ENCODE results near the gene TMEM271.

Gene TMEM271

GRCh38 chr4:537436-538264 is 38.4 kb downstream of the TMEM271 start:
- H3K27ac ChIP-seq (replicated peaks): no peak overlapping the region
- H3K4me3 ChIP-seq (replicated peaks; ENCODE audit: insufficient read depth, low read length): no peak overlapping the region
- DNase-seq (ENCODE audit: low read depth in 1 of 2, low spot score in 1 of 2): no peak
- H3K27me3 ChIP-seq (ENCODE audit: insufficient read depth, poor library complexity, severe bottlenecking): no peaks in the 10 kb centered on the region
- TF ChIP-seq CTCF (IDR thresholded peaks at IDR 0.05; ENCODE audit: insufficient read depth, low read length) (no peak), REST (IDR thresholded peaks at IDR 0.05; ENCODE audit: insufficient replicate concordance, low read depth) (no peak), GABPA (IDR thresholded peaks at IDR 0.05; ENCODE audit: low read depth) (no peak), SPI1 (IDR thresholded peaks at IDR 0.05; ENCODE audit: borderline replicate concordance, low read depth) (no peak), POLR2AphosphoS5 (IDR thresholded peaks at IDR 0.05; ENCODE audit: low read depth) (no peak)

- TF ChIP-seq SPI1 (IDR thresholded peaks at IDR 0.05; ENCODE audit: borderline replicate concordance, low read depth): no peak
- no peak overlapping the region for H3K27ac ChIP-seq (replicated peaks)
- H3K4me3 ChIP-seq (replicated peaks; ENCODE audit: insufficient read depth, low read length): no peak overlapping the region
- DNase-seq (ENCODE audit: low read depth in 1 of 2, low spot score in 1 of 2): no peak
- H3K27me3 ChIP-seq (ENCODE audit: insufficient read depth, poor library complexity, severe bottlenecking): no peaks in the 10 kb centered on the region
These were observed 39.6 kb downstream of the TMEM271 start for GRCh38 chr4:536351-536972.

DNA sequence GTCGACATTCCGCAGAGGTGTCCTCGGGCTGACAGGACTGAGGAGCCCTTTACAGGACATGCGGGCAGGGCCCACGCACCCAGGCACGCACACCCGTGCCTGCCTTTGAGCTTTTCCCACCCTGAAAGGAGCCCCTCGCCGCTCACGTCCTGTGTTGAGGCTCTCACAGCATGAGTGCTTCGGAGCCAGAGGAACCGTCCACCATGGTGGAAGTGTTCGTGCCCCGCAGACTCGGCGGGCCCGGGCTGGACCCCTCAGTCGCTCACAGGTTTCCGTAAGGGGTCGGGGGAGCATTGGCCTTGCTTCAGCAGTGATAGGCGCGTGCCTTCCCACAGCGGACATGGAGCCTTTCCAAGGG is 40.2 kb downstream of the TMEM271 start:
- no peak overlapping the region for H3K4me3 ChIP-seq (replicated peaks; ENCODE audit: insufficient read depth, low read length)
- TF ChIP-seq REST (IDR thresholded peaks at IDR 0.05; ENCODE audit: insufficient replicate concordance, low read depth) (no peak), POLR2AphosphoS5 (IDR thresholded peaks at IDR 0.05; ENCODE audit: low read depth) (no peak), GABPA (IDR thresholded peaks at IDR 0.05; ENCODE audit: low read depth) (no peak), CTCF (IDR thresholded peaks at IDR 0.05; ENCODE audit: insufficient read depth, low read length) (no peak), SPI1 (IDR thresholded peaks at IDR 0.05; ENCODE audit: borderline replicate concordance, low read depth) (no peak)
- no peak overlapping the region for H3K27ac ChIP-seq (replicated peaks)
- no peaks in the 10 kb centered on the region for H3K27me3 ChIP-seq (ENCODE audit: insufficient read depth, poor library complexity, severe bottlenecking)
- DNase-seq (ENCODE audit: low read depth in 1 of 2, low spot score in 1 of 2): no peak

- no peak for DNase-seq (ENCODE audit: low read depth in 1 of 2, low spot score in 1 of 2)
- Histone ChIP-seq H3K27ac (replicated peaks) (no peak overlapping the region), H3K27me3 (ENCODE audit: insufficient read depth, poor library complexity, severe bottlenecking) (no peaks in the 10 kb centered on the region), H3K4me3 (replicated peaks; ENCODE audit: insufficient read depth, low read length) (no peak overlapping the region)
- TF ChIP-seq GABPA (IDR thresholded peaks at IDR 0.05; ENCODE audit: low read depth) (no peak), SPI1 (IDR thresholded peaks at IDR 0.05; ENCODE audit: borderline replicate concordance, low read depth) (no peak), REST (IDR thresholded peaks at IDR 0.05; ENCODE audit: insufficient replicate concordance, low read depth) (no peak), CTCF (IDR thresholded peaks at IDR 0.05; ENCODE audit: insufficient read depth, low read length) (no peak), POLR2AphosphoS5 (IDR thresholded peaks at IDR 0.05; ENCODE audit: low read depth) (no peak)
These were observed 40.7 kb downstream of the TMEM271 start for GRCh38 chr4:535181-535923.

All from HL-60 (cell line).